Activated T-cell treated with anti-CD3 and anti-CD28 coated beads for 4 hours (primary cell): Measurements from ENCODE around the gene TTN.

Experiments used
- DNase-seq: peaks from one replicate; pipeline ENCODE4 v3.0.0-alpha.2; 2020

The TTN gene

DNA sequence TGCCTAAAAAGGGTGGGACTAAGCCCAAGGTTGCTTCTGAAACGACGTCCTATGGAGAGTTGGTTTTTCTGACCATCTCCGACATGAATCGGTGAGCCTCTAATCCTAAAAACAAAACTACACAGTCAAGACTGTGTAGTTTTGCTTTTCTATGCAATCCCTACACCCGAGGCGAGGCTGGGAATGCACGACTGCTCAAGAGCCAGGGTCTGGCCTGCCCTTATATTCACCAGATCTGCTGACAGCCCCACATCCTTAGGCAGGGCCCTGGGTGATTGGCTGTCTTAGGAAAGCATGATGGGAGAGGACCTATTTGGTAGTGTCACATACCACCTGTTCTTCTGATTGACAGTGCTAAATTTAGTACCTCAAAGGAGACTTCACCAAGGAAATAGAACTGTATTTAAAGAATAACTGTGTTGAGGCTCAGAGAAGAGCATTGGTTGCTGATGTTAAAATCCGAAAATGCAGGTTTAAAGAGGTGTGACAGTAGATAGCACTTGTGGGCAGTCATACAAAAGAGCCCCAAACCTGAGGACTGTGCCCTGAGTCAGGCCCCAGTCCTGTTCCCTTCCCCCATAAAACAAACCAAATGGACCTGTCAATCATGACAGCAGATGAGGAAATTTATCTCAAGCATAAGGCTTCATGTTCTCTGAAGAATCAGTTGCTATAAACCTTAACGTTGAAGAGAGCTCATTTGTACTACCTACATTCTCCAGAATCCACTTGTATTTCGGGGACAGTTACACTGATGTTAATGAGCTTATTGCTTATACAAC is at the start of gene TTN:
Gene TTN (minus strand): TSS at position 197 of the 782 bp plus-strand sequence. CDS start 2,781 bp downstream, outside the sequence.
- DNase-seq = no peak

DNA sequence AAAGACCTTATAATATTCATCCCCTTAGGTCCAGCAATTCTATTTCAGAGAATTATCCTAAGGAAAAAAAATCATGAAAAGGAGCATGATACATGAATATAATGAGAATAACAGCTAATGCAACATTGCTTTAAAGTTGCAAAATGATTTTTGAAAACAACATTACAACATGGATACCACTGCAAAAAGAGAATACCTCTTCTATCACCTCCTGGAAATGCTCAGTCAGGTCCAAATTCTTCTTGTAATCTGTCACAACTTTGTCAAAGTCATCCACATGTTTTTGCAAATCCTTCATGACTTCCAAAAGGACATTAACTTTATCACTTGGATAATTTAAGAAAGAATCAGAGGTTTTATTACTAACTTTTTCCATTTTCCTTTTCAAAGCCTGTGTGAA is 47.9 kb upstream of the TTN start:
- DNase-seq = no peak

DNA sequence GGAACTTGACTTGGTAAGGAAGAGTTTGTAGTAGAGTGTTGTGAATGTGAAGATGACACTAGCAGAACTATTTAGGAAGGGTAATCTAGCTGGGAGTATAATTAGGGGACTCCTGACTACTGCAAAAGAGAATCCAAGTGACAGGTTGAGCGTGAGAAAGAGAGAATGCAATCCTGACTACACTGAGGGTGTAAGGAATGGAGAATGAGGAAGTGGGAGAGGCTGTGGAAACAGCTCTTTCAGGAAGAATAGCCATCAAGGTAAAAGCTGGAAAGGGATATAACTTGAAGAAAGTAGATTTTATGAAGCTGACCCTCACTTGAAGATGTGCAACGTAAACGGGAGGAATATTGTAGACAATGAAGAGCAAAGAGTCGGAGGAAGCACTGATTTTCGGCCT is 41.1 kb upstream of the TTN start:
- no peak for DNase-seq

DNA sequence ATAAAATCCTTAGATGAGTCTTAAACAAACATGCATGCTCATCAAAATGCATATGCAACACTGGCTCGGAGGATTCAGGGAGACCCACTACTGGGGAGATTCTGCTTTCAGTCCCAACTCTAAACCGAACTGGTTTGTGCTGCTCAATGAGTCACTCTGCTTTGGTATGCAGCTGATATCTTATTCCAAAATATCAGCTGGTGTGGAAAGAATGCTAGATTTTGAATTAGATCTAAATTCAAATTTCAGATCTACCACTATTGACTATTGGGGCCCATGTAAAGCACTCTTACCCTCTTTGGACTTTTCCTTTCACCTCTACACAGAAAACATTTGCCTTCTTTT is 39.2 kb upstream of the TTN start:
- no peak for DNase-seq

DNA sequence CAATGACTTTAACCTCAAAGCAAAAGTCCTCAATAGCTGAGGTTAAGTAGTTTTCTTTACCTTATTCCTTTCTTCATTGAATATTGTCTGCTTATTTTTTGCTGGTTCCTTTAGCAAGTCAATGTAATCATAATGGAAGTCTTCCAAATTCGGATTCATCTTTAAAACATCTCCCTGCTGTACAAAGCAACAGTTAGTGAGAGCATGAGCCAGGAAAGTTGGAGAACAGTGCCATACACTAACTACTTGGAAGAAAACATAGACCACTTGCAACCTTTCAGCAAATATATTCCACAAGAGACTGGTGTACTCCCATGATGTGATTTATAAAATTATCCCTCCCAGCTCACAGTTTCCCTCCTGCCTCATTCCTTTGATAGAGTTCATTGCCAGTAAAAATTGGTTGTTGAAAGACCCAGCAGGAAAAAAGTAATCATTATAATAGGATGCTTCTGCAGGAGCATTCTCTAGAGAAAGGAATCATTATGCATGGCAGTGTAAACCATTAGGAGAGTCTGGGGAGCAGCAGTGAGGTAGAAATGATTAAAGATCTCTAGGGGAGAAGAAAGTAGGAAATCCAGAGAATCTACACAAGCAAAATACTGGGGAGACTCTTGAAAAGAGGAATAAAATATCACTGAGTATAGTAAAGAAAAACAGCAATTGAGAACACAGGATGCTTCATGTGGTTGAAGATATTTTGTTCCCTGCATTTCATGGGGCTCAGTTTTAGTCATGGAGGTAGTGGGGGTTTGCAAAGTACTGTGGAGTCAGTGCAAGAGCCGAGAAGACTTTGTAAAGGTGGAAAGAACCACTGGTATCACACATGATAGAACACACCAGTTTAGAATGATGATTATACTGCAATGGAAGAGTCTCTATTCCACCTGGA is 38.6 kb upstream of the TTN start:
- DNase-seq = no peak

DNA sequence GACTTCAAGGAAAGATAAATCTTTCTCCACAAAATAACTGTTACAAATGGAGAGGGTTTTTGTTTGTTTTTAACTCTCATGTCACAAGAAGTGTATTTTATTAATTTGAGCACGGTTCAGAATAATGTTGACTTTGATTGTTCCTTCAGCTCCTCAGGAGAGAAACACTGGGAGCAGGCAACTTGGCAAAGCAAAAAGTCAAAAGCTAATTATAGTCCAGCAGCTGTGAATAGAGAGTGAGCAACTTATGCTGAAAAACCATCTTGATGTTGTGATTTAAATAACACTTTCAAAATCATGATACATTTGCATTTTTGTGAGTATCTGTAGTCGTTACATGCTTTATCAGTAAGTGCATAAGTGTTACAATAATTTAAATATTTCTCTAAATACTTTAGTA is 37.5 kb upstream of the TTN start:
- no peak for DNase-seq

DNA sequence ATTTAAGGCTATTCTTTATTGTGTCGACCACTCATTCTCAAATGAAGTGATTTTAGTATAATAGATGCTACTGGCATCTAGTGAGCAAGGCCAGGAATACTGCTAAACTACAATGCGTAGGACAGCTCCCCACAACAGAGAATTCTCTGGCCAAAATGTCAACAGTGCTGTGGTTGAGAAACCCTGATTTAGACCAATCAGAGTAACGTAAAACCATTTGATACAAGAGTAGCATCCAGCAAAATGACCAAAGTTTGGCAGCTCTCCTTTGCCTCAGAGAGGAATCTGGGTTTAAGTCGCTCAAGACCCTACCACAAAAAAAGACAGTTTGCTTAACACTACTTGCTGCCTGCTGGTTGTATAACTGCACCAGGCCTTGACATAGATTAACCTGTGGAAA is 37.0 kb upstream of the TTN start:
- DNase-seq = no peak

DNA sequence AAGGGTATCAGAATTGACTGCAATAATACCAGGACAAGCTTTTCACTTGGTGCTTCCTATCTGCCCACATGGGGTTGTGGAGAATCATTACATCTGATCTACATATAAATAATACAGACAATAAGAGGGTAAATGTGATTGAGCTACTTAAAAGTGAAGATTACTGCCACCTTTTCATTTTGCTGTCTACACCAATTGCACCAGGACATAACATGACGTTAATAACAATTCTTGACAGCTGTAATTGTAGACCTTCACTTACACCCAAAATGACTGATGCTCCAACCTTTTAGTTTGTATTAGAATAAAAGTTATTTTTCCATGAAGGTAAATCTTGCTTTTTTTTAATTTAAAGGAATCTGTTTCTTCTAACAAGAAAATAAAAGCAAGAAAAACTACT is 36.5 kb upstream of the TTN start:
- no peak for DNase-seq

DNA sequence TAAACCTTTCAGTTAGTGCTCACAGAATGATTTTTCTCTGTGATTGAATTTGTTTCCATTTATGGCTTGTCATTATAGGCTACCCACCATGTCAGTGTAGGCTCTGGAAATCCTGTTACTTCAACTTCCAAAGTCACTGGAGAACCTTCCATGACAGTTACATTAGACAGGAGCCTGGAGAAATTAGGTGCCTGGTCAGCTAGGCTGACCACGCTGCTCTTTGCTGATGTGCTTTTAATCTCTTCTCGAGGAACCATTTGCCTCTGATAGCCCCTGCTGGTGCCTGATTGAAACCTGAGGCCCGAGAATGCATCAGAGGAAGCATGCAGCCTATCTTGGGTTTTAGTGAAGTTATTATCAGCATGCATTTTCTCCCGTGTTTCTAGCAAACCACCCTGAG is 29.6 kb upstream of the TTN start:
- DNase-seq = no peak

DNA sequence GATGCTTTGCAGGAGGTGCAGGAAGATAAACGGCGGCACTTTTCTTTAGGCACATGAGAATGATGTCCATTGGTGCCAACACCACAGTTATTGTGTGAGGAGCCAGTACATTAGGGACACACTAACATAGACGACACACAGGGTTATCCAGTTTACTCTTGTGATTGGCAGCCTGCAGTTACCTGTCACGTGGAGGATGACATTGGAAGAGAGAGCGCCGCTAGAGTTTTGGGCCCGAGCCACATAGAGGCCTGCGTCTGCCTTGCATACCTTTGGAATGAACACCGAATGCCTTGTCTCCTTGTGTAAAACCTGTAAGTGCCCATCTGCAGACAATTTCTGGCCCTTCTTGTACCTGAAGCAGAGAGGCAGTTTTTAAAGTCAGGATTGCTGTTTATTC is 26.9 kb upstream of the TTN start:
- no peak for DNase-seq

DNA sequence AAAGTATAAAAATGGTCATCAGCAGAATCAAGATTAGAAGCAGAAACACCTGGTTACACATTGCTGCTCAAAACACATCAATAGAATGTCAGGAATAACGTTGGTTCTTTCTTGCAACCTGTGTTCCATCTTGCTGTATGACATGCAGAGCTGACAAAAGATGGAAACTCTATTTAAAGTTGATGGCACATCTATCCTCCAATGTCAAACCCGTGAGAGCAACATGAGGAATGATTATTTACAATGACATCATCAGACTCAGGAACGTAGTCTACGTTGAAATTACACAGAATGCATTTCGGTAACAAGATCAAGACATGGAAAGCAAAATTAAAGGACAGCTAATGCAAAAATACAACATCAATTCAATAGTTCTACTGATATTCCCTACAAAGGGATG is 26.2 kb upstream of the TTN start:
- no peak for DNase-seq

DNA sequence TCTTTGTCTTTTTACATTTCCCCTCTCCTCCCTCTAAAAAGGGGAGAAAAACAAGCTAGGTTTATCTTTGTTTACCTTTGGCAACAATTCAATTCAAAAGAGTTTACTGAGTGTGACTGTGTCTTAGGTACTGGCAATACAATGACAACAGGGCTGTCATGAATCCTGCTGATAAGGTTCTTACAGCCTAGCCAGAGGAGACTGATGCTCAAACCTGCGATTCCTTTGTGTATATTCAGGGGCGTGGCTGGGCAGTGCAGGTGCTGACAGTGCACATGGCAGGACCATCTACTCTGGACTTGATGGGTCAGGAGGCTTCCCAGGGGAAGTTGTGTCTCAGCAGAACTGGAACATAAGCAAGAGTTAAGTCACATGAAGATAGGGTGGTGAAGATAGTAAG is 23.2 kb upstream of the TTN start:
- no peak for DNase-seq

DNA sequence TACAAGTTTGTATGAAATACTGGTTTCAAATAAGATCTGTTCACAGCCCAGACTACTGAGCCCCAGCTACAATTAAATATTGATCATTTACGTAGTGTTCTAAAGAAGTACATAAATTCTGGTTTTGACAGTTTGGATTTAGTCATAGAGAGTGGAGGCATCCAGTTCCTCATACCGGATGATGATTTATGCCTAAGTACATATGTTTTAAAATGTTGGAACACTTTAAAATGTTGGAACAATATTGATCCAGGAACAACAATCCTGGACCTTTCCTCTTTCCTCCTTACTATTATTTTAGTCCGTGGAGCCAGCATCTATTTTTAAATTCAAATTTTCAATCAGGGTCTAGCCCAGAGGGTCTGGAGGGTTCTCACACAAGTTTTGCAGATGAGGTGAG is 22.8 kb upstream of the TTN start:
- no peak for DNase-seq

DNA sequence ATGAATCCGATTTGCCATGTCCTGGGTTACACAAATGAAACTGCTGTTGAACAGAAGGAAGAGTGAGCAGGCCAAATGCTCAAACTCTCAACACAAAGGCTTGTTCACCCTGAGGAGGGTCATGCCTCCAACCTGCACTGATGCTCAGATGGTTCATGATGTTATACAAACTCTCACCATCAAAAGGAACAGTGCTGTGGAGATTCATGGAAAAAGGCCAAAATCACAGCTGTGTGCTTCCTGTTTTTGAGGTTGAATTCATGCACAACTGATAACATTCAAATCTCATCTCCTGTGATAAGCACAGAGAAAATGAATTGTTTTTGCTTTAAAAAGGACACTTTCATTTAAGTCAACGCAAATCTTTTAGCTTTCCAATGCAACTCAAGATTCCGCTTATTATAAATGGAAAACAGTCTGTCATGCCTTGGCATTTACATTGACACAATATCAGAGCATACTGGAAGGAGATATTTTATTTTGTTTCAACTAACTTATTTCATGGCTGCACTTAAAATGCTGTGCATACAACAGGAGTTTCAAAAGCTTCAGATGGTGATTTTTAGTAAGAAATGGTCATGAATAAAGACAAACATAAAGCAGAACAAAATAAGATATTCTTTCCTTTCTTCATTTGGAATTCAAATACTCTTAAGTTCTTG is 22.2 kb upstream of the TTN start:
- no peak for DNase-seq

DNA sequence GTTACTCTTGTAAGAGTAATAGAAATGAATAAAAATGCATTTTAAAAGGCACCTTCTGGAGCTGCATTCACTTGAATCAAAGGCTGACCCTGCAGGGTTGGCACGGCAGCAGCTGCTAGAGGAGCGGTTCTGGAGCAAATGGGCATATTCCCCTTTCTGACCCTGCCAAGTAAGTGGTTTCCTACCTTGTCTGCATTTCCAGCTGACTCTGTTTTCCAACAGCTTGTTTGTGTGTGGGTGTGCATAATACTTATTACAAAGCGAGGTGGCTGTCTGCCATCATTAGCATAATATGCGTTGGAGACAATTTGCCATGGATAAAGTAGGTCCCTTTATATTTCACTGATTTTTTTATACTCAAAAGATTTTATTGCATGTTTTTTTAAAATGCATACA is 21.3 kb upstream of the TTN start:
- DNase-seq = no peak

DNA sequence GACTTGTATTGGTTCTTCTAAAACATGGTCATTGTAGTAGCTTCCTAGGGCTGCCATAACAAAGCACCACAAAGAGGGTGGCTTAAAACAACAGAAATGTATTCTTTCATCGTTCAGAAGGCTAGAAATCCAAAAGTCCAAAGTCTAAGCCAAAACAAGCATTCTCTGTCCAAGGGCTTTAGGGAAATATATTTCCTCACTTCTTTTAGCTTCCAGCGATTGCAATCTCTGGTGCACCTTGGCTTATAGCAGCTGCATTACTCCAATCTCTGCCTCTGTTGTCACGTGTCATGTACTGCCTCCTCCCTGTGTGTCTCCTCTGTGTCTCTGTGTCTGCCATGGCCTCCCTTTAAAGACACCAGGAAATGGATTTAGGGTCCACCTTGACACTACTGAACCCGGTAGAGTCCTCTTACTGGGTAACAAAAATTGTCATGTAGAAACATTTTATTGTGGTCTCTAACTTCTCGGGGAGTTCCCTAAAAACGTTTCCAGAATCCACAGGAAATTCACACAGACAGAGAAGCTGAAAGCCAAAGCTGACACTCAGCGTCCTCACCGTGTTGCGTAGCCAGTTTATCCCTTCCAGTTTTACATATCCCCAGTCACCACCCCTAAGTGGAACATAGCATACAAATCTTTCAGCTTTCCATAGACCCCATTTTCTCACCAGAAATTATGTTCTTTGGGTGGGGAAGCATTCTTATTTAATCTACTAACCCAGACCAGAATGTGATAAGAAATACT is 20.7 kb upstream of the TTN start:
- no peak for DNase-seq

DNA sequence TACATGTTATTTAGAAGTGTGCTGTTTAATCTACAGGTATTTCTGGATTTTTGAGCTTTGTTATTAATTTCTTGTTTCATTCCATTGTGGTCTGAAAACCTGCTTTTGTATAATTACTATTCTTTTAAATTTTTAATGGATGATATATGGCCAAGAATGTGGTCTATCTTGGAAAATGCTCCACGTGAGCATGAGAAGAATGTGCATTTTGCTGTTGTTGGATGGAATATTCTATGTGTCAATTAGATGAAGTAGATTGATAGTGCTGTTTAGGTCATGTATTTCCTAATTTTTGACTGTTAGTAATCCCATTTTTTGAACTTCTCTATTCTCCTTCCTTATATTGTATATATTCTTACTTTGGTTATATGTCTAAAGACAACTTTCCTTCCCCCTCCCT is 19.9 kb upstream of the TTN start:
- no peak for DNase-seq

DNA sequence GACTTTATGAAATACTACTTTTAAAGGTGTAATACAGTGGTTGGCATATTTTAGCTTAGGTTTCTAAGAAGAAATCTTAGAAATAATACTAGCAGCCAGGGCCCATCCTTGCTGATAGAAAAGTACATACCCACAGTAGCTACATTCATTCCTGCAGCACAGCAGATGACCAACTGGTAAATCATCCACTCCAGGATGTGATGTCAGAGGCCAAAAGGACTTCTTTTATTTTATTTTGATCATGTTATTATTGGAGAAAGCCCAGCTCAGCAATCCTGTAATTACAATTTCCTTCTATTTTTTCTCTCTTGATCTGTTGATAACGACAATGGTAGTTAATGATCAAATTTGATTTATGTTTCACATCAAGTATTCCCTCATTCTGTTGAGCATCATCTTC is 18.0 kb upstream of the TTN start:
- DNase-seq = no peak

DNA sequence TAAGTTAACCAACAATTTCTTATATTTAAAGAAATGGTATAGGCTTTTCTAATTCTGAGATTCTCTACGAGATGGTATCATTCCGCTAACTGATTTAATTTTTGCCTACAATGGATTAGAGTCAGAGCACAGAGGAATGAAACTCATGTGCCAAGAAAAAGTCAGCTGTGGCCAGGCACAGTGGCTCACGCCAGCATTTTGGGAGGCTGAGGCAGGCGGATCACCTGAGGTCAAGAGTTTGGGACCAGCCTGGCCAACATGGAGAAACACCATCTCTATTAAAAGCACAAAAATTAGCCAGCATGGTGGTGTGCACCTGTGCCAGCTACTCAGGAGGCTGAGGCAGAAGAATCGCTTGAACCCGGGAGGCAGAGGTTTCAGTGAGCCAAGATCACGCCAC is 17.0 kb upstream of the TTN start:
- DNase-seq = no peak

DNA sequence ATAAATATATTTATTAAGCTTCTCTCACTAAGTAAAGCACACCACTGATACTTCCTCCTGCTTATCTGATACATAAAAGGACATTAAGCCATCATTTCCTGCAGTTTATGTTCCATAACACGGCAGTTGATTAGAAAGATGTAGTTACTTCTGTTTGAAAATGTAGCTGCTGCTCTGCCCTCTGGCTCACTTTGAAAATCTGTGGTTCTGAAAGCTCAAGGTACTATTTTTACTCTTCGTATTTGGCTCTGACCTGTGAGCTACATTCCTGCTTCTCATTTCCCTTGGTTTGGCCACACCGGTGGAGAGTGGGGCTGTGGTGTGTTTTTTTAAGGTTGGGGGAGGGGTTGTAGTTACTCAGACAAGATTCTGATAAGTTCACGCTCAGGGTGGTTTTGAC is 12.8 kb upstream of the TTN start:
- no peak for DNase-seq

DNA sequence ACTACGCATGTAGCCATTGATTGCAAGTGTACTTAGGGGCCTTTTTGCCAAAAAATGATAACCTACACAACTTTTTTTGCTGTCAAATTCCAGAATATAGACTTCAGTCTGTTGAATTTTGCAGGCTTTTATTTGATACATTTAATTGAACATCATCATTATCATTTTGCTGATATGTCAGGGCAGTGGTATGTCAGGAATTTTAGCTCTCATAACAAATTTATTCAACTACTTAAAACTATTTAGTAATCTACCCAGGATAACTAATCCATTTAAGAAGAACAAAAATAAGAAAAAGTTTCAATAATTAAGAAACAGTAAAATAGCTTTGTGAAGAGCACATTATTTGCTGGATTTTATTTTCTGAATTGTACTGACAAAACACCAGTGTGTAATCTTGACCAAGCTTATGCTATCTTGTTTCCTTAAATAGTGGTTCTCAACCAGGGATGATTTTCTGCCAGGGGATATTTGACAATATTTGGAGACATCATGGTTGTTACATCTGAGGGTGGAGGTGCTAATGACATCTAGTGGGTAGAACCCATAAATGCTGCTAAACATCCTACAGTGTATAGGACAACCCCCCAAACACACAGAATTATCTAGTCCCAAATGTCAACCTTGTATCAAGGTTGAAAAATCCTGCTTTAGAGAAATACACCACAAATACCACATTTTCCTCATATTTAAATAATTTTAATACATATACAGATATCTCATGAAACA is 12.1 kb upstream of the TTN start:
- no peak for DNase-seq

DNA sequence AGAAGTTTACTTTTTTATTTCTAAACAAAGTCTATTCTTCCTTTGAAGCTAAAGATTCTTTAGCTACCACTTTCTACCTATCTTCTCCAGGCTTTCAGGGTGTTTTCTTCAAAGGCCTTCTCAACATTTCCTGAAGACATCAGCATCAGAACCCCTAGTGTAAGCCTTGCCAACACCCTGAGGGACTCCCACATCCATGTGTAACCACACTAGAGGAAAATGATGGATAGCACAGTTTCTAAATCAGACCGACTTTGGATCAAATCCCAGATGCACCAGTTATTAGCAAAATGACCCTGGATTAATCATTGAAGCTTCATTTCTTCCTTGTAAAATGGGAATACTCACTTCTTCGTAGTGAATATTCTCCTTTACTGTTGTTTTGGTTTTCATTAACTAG is 4.7 kb upstream of the TTN start:
- DNase-seq = no peak

DNA sequence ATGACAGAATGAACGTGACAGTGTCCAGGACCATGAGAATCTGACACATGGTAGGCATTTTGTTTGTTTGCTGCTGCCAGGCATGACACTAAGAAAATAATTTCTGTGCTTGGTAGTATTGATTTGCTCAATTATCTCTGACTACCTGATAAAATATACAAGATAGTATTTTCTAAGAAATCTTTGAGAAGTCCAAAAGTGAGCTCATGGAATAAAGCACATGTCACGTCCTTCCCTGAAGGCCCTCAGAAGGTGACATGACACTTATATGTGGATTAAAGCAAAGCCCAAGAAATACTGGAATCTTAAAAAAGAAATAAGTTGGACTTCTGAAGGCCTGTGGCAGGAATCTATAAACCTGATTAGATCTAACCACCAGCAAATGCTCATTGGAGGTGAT is 3.8 kb upstream of the TTN start:
- DNase-seq = no peak
